K562 (cell line): Measurements from ENCODE around the gene HOXB7. TPM values are rescaled to one million over a fixed set of nuclear protein-coding genes. Genes with fewer than 3 reads are reported as not detected.
A peak's percentile ranks its signal among the peaks of the same experiment; 100 is the strongest.

ENCODE experiments used
- ADNP ChIP-seq: fragments of 200-800 bp; sonication (Bioruptor generic); IDR thresholded peaks from 2 replicates; pipeline ENCODE4 v1.6.1; 2016; ENCODE audit warnings: missing genetic modification characterization, missing compliant biosample characterization
- CCNT2 ChIP-seq: IDR thresholded peaks from 2 replicates; pipeline ENCODE4 v1.6.1; 2011; ENCODE audit warnings: borderline replicate concordance, low read depth, mild to moderate bottlenecking, moderate library complexity, mixed read lengths, low read length; ENCODE audit not compliant: insufficient read length; ENCODE audit errors: extremely low read depth
- CREB3 ChIP-seq: fragments of 450-650 bp; conservative IDR thresholded peaks from 2 replicates; pipeline ENCODE4 v1.6.1; 2016; ENCODE audit warnings: missing genetic modification characterization, low read depth, mild to moderate bottlenecking, missing compliant biosample characterization, moderate library complexity
- E2F1 ChIP-seq: sonication (generic); formaldehyde crosslinking; IDR thresholded peaks from 2 replicates; pipeline ENCODE4 v1.8.1; 2023; ENCODE audit warnings: mild to moderate bottlenecking, missing genetic modification reagents, moderate library complexity
- ETV6 ChIP-seq, 3 experiments: fragments of 150-350 bp in 1 of 3; sonication (generic) in 1 of 3; formaldehyde crosslinking in 1 of 3; IDR thresholded peaks; 2 replicates each; pipeline versions ENCODE4 v1.6.1 to v1.8.0; 2014 to 2022; ENCODE audit warnings: borderline replicate concordance in 2 of 3, low read depth in 2 of 3, antibody characterized with exemption in 1 of 3, low read length in 1 of 3, mild to moderate bottlenecking in 1 of 3, missing genetic modification reagents in 1 of 3
- FOXK1 ChIP-seq: sonication (generic); formaldehyde crosslinking; IDR thresholded peaks from 2 replicates; pipeline ENCODE4 v1.8.0; 2022; ENCODE audit warnings: missing genetic modification reagents, mild to moderate bottlenecking, borderline replicate concordance
- KAT7 ChIP-seq: sonication (generic); formaldehyde crosslinking; IDR thresholded peaks from 2 replicates; pipeline ENCODE4 v1.8.0; 2022; ENCODE audit warnings: missing genetic modification reagents, mild to moderate bottlenecking, borderline replicate concordance
- KLF10 ChIP-seq: fragments of 250-450 bp; sonication (Bioruptor Pico); IDR thresholded peaks from 2 replicates; pipeline ENCODE4 v1.6.1; 2021; ENCODE audit warnings: matching md5 sums
- NONO ChIP-seq, 2 experiments: fragments of 200-400 bp in 1 of 2; fragments of 450-650 bp in 1 of 2; formaldehyde crosslinking in 1 of 2; IDR thresholded peaks; 2 replicates each; pipeline ENCODE4 v1.6.1; 2017; ENCODE audit warnings: low read depth in 2 of 2, mild to moderate bottlenecking in 2 of 2, moderate library complexity in 2 of 2, low read length in 1 of 2
- RAD51 ChIP-seq: fragments of 450-650 bp; IDR thresholded peaks from 2 replicates; pipeline ENCODE4 v1.7.1; 2016; ENCODE audit warnings: low read depth, mild to moderate bottlenecking, borderline replicate concordance
- THAP12 ChIP-seq: fragments of 250-450 bp; sonication (Bioruptor Pico); IDR thresholded peaks from 2 replicates; pipeline ENCODE4 v1.9.0; 2021; ENCODE audit warnings: mild to moderate bottlenecking, inconsistent platforms
- ZBTB33 ChIP-seq: sonication (generic); formaldehyde crosslinking; IDR thresholded peaks from 2 replicates; pipeline ENCODE4 v1.8.1; 2023; ENCODE audit warnings: mild to moderate bottlenecking, missing genetic modification reagents
- ZNF174 ChIP-seq: fragments of 250-450 bp; sonication (Bioruptor Pico); IDR thresholded peaks from 2 replicates; pipeline ENCODE4 v1.4.0; 2020; ENCODE audit warnings: mild to moderate bottlenecking
- ZNF347 ChIP-seq: fragments of 450-650 bp; formaldehyde crosslinking; IDR thresholded peaks from 2 replicates; pipeline ENCODE4 v1.4.0; 2020; ENCODE audit warnings: low read depth, mild to moderate bottlenecking, moderate library complexity
- ZNF77 ChIP-seq: fragments of 250-450 bp; sonication (Bioruptor Pico); IDR thresholded peaks from 2 replicates; pipeline ENCODE4 v1.5.0; 2020
- ZNF780A ChIP-seq: fragments of 250-450 bp; sonication (Bioruptor Pico); IDR thresholded peaks from 2 replicates; pipeline ENCODE4 v1.5.0; 2021; ENCODE audit warnings: mild to moderate bottlenecking
- ZNF785 ChIP-seq: fragments of 250-450 bp; sonication (Bioruptor Pico); IDR thresholded peaks from 2 replicates; pipeline ENCODE4 v1.4.0; 2020; ENCODE audit warnings: mild to moderate bottlenecking
- polyA plus RNA-seq, 8 experiments: library from polyadenylated mRNA; depleted of rRNA in 4 of 8; stranded (reverse) in 5 of 8; unstranded in 3 of 8; fragments of >200 nt; fragmentation: Nextera tagmentation in 2 of 8; fragmentation: Illumina TruSeq in 1 of 8; extraction: Ambion mirVana in 2 of 8; extraction: Trizol in 1 of 8; gene quantifications; 2 replicates each; pipeline versions ENCODE4 v1.2.1 to v1.2.3, GENCODE V29; 2011 to 2014; ENCODE audit warnings: inconsistent platforms in 1 of 8, missing spikeins in 1 of 8
- total RNA-seq, 7 experiments: library from RNA; depleted of rRNA in 6 of 7; stranded (reverse); fragments of >200 nt in 6 of 7; fragmentation: Illumina TruSeq in 2 of 7; extraction: Trizol in 2 of 7; gene quantifications; 2 replicates each; pipeline versions ENCODE4 v1.2.1 to v1.2.3, GENCODE V29; 2011 to 2021; ENCODE audit warnings: low replicate concordance in 1 of 7
- TF ChIP-seq, protein P1 (sequence below): fragments of 450-650 bp; formaldehyde crosslinking; IDR thresholded peaks from 2 replicates; pipeline ENCODE4 v1.4.0; 2022; ENCODE audit warnings: missing genetic modification characterization
- TF ChIP-seq, protein P2 (sequence below): fragments of 250-450 bp; sonication (Bioruptor Pico); IDR thresholded peaks from 2 replicates; pipeline ENCODE4 v1.8.0; 2021; ENCODE audit warnings: moderate library complexity, mild to moderate bottlenecking, inconsistent platforms

HOXB7 gene
- total and polyA plus RNA-seq, 9 of the 15 experiments (the other 6 are each of a cell fraction or from before 2014, with no cell fraction given): 5.5 to 16.7 (median 8.3) TPM

- TF ChIP-seq ZNF785 (CRISPR knock-in tag) (no peak), E2F1 (CRISPR knock-in tag) (no peak), ETV6 (IDR thresholded peaks at IDR 0.05; ENCODE audit: borderline replicate concordance in 1 of 2, low read depth in 2 of 2, low read length in 1 of 2) (no peak), ETV6 (CRISPR knock-in tag; IDR thresholded peaks at IDR 0.05; ENCODE audit: borderline replicate concordance) (no peak), KAT7 (no peak), KLF10 (CRISPR knock-in tag) (no peak), RAD51 (no peak), THAP12 (CRISPR knock-in tag) (0 out of 2 replicates have a peak, but pooled peaks have one; percentile 13), ZNF77 (CRISPR knock-in tag) (no peak), ADNP (tag) (no peak), ZNF780A (no peak), ZNF174 (no peak), ZBTB33 (peak; percentile 80), ZNF347 (CRISPR knock-in tag) (no peak), CREB3 (no peak), CCNT2 (peak; percentile 32), NONO (IDR thresholded peaks at IDR 0.05; ENCODE audit: low read depth in 2 of 2, low read length in 1 of 2) (no peak), FOXK1 (CRISPR knock-in tag) (no peak)
- TF ChIP-seq, protein P1, sequence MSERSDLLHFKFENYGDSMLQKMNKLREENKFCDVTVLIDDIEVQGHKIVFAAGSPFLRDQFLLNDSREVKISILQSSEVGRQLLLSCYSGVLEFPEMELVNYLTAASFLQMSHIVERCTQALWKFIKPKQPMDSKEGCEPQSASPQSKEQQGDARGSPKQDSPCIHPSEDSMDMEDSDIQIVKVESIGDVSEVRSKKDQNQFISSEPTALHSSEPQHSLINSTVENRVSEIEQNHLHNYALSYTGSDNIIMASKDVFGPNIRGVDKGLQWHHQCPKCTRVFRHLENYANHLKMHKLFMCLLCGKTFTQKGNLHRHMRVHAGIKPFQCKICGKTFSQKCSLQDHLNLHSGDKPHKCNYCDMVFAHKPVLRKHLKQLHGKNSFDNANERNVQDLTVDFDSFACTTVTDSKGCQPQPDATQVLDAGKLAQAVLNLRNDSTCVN (CRISPR knock-in tag): no peak
- TF ChIP-seq, protein P2, sequence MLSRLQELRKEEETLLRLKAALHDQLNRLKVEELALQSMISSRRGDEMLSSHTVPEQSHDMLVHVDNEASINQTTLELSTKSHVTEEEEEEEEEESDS (CRISPR knock-in tag): no peak
Measured at GRCh38 chr17:48619826-48620449, 9.1 kb upstream of the HOXB7 start (continued).
